ENCODE data around the gene SIL1. TPM values are rescaled to one million over a fixed set of nuclear protein-coding genes. Genes with fewer than 3 reads are reported as not detected.

The SIL1 gene
- total RNA-seq, 1 experiment from 2014 or later: 10.7 TPM

DNA sequence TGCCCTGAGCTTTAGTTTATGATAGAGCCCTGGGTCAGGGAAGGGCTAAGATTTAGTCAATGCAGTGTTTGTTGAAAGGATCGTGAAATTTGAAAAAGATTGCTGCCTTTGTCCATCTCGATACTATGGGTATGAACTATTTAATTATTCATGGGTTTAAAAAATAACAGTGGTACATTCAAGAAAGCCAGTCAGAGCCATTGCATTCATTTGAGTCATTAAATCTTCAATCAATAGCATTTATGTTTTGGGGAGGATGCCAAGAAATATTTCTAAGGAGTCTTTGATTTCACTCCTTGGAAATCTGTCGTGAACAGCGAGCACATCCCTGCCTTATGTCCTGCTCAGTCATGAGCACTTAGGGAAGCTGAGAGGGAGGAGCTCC, 268.6 kb downstream of the SIL1 start (continued):
- TF ChIP-seq, protein P1, sequence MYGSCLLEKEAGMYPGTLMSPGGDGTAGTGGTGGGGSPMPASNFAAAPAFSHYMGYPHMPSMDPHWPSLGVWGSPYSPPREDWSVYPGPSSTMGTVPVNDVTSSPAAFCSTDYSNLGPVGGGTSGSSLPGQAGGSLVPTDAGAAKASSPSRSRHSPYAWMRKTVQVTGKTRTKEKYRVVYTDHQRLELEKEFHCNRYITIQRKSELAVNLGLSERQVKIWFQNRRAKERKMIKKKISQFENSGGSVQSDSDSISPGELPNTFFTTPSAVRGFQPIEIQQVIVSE (CRISPR knock-in tag; IDR thresholded peaks at IDR 0.05; ENCODE audit: borderline replicate concordance): no peak
- TF ChIP-seq, protein P2, sequence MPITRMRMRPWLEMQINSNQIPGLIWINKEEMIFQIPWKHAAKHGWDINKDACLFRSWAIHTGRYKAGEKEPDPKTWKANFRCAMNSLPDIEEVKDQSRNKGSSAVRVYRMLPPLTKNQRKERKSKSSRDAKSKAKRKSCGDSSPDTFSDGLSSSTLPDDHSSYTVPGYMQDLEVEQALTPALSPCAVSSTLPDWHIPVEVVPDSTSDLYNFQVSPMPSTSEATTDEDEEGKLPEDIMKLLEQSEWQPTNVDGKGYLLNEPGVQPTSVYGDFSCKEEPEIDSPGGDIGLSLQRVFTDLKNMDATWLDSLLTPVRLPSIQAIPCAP (CRISPR knock-in tag; IDR thresholded peaks at IDR 0.05): no peak
- TF ChIP-seq HMGA2 (CRISPR knock-in tag; IDR thresholded peaks at IDR 0.05): no peak
- TF ChIP-seq GRHL2 (CRISPR knock-in tag; IDR thresholded peaks at IDR 0.05; ENCODE audit: insufficient replicate concordance, severe bottlenecking): no peak

DNA sequence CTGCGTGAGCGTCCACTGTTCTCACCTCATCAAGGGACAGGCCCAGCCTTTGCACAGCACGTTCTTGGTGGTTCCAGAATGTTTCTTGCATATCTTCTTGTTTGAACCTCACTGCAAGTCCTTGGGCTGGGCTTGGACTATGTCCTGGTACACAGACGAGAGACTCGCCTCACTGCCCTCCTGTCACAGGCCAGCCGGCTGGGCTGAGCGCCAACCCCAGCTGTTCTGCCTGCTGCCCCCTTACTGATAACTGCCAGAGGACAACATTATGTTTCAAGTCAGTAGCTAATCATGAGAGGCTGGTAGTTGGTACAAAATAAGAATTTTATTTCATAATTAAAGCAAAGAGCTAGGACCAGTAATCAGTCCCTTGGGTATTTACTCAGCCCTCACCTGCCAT, 270.2 kb downstream of the SIL1 start:
- Mint-ChIP-seq H3K36me3 (peaks cover 64% of the 10 kb centered on the region), H3K4me1 (peaks cover 10% of the 10 kb centered on the region), H3K9me3 (no peaks in the 10 kb centered on the region), H3K4me3 (no peak overlapping the region), H3K27me3 (ENCODE audit: low read depth) (no peaks in the 10 kb centered on the region), H3K27ac (no peak overlapping the region)
- ATAC-seq (no peak), DNase-seq (ENCODE audit: low spot score) (no peak)
- POLR2A ChIA-PET: no interaction called here
- TF ChIP-seq ZNF416 (CRISPR knock-in tag; IDR thresholded peaks at IDR 0.05) (no peak), SOX15 (CRISPR knock-in tag; IDR thresholded peaks at IDR 0.05) (no peak), HMGA2 (CRISPR knock-in tag; IDR thresholded peaks at IDR 0.05) (no peak), FOXJ3 (CRISPR knock-in tag; IDR thresholded peaks at IDR 0.05; ENCODE audit: borderline replicate concordance) (no peak), NFE2L1 (CRISPR knock-in tag; IDR thresholded peaks at IDR 0.05) (no peak), PRRX2 (CRISPR knock-in tag; IDR thresholded peaks at IDR 0.05) (no peak), TEAD1 (CRISPR knock-in tag; IDR thresholded peaks at IDR 0.05) (no peak), ZNF219 (CRISPR knock-in tag; IDR thresholded peaks at IDR 0.05; ENCODE audit: borderline replicate concordance) (no peak), NFYB (CRISPR knock-in tag; conservative IDR thresholded peaks at IDR 0.05; ENCODE audit: low read depth) (no peak), CREB1 (CRISPR knock-in tag; IDR thresholded peaks at IDR 0.05) (no peak), KAT7 (CRISPR knock-in tag; IDR thresholded peaks at IDR 0.05; ENCODE audit: borderline replicate concordance) (no peak), SMAD4 (CRISPR knock-in tag; IDR thresholded peaks at IDR 0.05) (no peak), JAZF1 (CRISPR knock-in tag; IDR thresholded peaks at IDR 0.05) (no peak)
- TF ChIP-seq, protein P3, sequence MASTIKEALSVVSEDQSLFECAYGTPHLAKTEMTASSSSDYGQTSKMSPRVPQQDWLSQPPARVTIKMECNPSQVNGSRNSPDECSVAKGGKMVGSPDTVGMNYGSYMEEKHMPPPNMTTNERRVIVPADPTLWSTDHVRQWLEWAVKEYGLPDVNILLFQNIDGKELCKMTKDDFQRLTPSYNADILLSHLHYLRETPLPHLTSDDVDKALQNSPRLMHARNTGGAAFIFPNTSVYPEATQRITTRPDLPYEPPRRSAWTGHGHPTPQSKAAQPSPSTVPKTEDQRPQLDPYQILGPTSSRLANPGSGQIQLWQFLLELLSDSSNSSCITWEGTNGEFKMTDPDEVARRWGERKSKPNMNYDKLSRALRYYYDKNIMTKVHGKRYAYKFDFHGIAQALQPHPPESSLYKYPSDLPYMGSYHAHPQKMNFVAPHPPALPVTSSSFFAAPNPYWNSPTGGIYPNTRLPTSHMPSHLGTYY (CRISPR knock-in tag; IDR thresholded peaks at IDR 0.05): no peak
- TF ChIP-seq, protein P4, sequence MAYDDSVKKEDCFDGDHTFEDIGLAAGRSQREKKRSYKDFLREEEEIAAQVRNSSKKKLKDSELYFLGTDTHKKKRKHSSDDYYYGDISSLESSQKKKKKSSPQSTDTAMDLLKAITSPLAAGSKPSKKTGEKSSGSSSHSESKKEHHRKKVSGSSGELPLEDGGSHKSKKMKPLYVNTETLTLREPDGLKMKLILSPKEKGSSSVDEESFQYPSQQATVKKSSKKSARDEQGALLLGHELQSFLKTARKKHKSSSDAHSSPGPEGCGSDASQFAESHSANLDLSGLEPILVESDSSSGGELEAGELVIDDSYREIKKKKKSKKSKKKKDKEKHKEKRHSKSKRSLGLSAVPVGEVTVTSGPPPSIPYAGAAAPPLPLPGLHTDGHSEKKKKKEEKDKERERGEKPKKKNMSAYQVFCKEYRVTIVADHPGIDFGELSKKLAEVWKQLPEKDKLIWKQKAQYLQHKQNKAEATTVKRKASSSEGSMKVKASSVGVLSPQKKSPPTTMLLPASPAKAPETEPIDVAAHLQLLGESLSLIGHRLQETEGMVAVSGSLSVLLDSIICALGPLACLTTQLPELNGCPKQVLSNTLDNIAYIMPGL (CRISPR knock-in tag; IDR thresholded peaks at IDR 0.05): no peak
- TF ChIP-seq, protein P1 (CRISPR knock-in tag; IDR thresholded peaks at IDR 0.05; ENCODE audit: borderline replicate concordance): no peak
- TF ChIP-seq, protein P5, sequence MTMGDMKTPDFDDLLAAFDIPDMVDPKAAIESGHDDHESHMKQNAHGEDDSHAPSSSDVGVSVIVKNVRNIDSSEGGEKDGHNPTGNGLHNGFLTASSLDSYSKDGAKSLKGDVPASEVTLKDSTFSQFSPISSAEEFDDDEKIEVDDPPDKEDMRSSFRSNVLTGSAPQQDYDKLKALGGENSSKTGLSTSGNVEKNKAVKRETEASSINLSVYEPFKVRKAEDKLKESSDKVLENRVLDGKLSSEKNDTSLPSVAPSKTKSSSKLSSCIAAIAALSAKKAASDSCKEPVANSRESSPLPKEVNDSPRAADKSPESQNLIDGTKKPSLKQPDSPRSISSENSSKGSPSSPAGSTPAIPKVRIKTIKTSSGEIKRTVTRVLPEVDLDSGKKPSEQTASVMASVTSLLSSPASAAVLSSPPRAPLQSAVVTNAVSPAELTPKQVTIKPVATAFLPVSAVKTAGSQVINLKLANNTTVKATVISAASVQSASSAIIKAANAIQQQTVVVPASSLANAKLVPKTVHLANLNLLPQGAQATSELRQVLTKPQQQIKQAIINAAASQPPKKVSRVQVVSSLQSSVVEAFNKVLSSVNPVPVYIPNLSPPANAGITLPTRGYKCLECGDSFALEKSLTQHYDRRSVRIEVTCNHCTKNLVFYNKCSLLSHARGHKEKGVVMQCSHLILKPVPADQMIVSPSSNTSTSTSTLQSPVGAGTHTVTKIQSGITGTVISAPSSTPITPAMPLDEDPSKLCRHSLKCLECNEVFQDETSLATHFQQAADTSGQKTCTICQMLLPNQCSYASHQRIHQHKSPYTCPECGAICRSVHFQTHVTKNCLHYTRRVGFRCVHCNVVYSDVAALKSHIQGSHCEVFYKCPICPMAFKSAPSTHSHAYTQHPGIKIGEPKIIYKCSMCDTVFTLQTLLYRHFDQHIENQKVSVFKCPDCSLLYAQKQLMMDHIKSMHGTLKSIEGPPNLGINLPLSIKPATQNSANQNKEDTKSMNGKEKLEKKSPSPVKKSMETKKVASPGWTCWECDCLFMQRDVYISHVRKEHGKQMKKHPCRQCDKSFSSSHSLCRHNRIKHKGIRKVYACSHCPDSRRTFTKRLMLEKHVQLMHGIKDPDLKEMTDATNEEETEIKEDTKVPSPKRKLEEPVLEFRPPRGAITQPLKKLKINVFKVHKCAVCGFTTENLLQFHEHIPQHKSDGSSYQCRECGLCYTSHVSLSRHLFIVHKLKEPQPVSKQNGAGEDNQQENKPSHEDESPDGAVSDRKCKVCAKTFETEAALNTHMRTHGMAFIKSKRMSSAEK (CRISPR knock-in tag; IDR thresholded peaks at IDR 0.05; ENCODE audit: borderline replicate concordance): no peak
- TF ChIP-seq, protein P6, sequence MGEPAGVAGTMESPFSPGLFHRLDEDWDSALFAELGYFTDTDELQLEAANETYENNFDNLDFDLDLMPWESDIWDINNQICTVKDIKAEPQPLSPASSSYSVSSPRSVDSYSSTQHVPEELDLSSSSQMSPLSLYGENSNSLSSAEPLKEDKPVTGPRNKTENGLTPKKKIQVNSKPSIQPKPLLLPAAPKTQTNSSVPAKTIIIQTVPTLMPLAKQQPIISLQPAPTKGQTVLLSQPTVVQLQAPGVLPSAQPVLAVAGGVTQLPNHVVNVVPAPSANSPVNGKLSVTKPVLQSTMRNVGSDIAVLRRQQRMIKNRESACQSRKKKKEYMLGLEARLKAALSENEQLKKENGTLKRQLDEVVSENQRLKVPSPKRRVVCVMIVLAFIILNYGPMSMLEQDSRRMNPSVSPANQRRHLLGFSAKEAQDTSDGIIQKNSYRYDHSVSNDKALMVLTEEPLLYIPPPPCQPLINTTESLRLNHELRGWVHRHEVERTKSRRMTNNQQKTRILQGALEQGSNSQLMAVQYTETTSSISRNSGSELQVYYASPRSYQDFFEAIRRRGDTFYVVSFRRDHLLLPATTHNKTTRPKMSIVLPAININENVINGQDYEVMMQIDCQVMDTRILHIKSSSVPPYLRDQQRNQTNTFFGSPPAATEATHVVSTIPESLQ (CRISPR knock-in tag; IDR thresholded peaks at IDR 0.05): no peak
- TF ChIP-seq, protein P7, sequence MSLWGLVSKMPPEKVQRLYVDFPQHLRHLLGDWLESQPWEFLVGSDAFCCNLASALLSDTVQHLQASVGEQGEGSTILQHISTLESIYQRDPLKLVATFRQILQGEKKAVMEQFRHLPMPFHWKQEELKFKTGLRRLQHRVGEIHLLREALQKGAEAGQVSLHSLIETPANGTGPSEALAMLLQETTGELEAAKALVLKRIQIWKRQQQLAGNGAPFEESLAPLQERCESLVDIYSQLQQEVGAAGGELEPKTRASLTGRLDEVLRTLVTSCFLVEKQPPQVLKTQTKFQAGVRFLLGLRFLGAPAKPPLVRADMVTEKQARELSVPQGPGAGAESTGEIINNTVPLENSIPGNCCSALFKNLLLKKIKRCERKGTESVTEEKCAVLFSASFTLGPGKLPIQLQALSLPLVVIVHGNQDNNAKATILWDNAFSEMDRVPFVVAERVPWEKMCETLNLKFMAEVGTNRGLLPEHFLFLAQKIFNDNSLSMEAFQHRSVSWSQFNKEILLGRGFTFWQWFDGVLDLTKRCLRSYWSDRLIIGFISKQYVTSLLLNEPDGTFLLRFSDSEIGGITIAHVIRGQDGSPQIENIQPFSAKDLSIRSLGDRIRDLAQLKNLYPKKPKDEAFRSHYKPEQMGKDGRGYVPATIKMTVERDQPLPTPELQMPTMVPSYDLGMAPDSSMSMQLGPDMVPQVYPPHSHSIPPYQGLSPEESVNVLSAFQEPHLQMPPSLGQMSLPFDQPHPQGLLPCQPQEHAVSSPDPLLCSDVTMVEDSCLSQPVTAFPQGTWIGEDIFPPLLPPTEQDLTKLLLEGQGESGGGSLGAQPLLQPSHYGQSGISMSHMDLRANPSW (CRISPR knock-in tag; conservative IDR thresholded peaks at IDR 0.05; ENCODE audit: low read depth): no peak
- CTCF ChIA-PET: no interaction called here

All from WTC11 (cell line).